Left colon (tissue), 2 donors: Measurements from ENCODE around the gene STXBP1. TPM values are rescaled to one million over a fixed set of nuclear protein-coding genes. Genes with fewer than 3 reads are reported as not detected.
"Not testable (repeated sequence)": the region's sequence is repeated elsewhere in the genome, so short reads cannot be mapped to it uniquely, and the experiment has no call there.

Source experiments
- ATAC-seq: fragments of 200-7000 bp; cut with Tn5 transposase; one replicate; pipeline ENCODE4 v1.9.1; 2020; ENCODE audit warnings: mild to moderate bottlenecking, moderate library complexity
- DNase-seq, 2 donors: peaks; one replicate each; pipeline ENCODE4 v3.0.0-alpha.2; 2020
- intact Hi-C, 2 donors: fragments of 100-400 bp; cut with DNase I in 1 of 2; cut with micrococcal nuclease in 1 of 2; formaldehyde crosslinking; loops; one replicate each; pipeline versions ENCODE4 v1.11.2 to v1.14.0; 2022; cut with DNase I, micrococcal nuclease
- total RNA-seq, 2 donors: library from RNA; stranded (reverse); fragmentation: NEBNext Ultra II Directional; extraction: Animal tissue kit (Norgen Biotek cat#: 25700); gene quantifications; one replicate each; pipeline ENCODE4 v1.2.1, GENCODE V29; 2021
- donor health status: DM: no; HTN: no; CAD: no.
- donor health status: DM: yes; HTN: yes; CAD: no.

STXBP1 gene
- total RNA-seq, 2 donors from 2014 or later, result 9.0 to 15.0 TPM

DNA sequence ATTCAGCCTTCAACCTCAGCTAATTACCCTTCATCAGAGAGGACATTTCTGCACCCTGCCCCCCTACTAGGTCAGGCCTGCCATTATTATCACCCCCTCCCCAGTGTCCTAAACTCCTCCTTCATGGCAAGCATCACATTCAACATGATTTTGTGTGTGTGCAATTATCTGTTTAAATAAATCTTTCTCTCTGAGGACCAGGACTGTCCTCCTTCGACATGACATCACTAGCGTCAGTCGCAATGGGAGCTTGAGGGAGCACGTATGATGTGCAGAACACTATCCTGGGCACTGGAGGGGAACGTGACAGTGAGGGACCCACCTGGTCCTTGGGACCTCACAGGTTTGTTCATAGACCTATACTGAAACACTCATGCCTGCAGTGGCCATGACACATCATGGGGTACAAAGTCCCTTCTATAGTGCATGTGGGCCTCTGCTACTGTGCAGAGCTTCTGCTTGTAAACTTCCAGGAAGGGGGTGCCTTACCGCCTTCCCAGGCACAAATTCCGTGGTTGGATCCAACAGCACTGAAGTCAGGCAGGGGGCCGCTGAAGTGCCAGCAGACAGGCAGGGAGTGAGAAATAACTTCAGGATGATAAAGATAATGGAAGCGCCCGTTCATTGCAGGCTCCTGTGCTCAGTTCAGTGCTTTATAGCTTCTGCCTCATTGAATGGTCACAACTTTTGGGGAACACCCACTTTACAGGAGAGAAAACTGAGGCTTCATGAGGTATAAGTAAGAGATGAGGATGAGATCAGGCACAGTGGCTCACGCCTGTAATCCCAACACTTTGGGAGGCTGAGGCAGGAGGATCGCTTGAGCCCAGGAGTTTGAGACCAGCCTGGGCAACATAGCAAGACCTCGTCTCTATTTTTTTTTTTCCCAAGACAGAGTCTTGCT is 36.0 kb upstream of the STXBP1 start:
- intact Hi-C loops, result no loop called here
- DNase-seq, result peak; percentile 56 to 76
- ATAC-seq, result peak; percentile 65

- intact Hi-C loops, ATAC-seq, DNase-seq: not testable (repeated sequence)
These were observed 34.9 kb upstream of the STXBP1 start for GRCh38 chr9:127577194-127577593.

DNA sequence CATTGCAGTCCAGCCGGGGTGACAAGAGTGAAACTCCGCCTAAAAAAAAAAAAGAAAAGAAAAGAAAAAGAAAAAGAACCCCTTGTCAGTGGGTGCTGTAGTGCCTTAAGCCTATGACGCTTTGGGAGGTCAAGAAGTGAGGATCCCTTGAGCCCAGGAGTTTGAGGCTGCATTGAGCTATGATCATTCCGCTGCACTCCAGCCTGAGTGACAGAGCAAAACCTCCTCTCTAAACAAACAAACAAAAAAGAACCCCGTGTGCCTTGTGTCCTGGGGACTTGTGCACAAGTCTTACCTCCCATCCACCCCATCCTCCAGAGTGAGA is 33.5 kb upstream of the STXBP1 start:
- ATAC-seq (no peak), DNase-seq (no peak)
- intact Hi-C loops, result no loop called here

GRCh38 chr9:127578952-127579853 is 32.9 kb upstream of the STXBP1 start:
- intact Hi-C loops, result no loop called here
- peak; percentile 79 for ATAC-seq

GRCh38 chr9:127580366-127580765 is 31.7 kb upstream of the STXBP1 start:
- DNase-seq (no peak), ATAC-seq (no peak)
- intact Hi-C loops, result no loop called here

More at GRCh38 chr9:127578952-127579853, 32.9 kb upstream of the STXBP1 start:
- peak; percentile 81 to 95 for DNase-seq

- ATAC-seq (no peak), DNase-seq (no peak)
- intact Hi-C loops, result no loop called here
These were observed 31.1 kb upstream of the STXBP1 start for GRCh38 chr9:127580879-127581475.

DNA sequence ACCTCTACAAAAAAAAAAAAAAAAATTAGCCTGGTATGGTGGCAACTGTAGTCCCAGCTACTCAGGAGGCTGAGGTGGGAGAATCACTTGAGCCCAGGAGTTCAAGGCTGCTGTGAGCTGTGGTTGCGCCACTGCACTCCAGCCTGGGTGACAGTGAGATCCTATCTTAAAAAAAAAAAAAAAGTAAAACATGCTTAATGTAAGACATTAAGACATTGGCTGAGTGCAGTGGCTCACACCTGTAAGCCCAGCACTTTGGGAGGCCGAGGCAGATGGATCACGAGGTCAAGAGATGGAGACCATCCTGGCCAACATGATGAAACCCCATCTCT is 27.6 kb upstream of the STXBP1 start:
- ATAC-seq, result not testable (repeated sequence)

DNA sequence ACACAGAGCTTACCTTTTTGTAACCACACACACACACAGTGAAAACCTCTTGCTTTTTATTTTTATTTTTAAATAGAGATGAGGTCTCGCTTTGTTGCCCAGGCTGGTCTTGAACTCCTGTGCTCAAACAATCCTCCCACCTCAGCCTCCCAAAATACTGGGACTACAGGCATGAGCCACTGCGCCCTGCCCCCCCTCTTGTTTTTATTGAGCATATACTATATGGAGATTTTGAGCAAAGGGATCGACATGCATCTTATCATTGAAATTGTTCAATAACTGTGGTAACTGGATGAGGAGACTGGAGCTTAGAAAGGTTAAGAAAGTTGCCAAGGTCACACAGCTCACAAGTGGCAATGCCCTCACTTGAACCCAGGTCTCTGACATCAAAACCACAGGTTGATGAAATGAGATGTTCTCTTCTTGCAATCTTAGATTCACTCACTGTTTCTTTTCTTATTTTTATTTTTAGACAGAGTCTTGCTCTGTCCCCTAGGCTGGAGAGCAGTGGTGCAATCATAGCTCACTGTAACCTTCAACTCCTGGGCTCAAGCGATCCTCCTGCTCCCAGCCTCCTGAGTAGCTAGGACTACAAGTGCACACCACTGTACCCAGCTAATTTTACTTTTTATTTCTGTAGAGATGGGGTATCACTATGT is 26.8 kb upstream of the STXBP1 start:
- no peak for DNase-seq
- intact Hi-C loops, result loop anchor here (5.0 kb wide), 2 partner anchors 83 to 147 kb away; no protein-coding TSS in a partner anchor
- ATAC-seq, result no peak

More for the DNA sequence above, 27.6 kb upstream of the STXBP1 start:
- DNase-seq, intact Hi-C loops: not testable (repeated sequence)

- no peak for ATAC-seq
- intact Hi-C loops, result loop anchor here (2.0 to 5.0 kb wide), 3 partner anchors 81 to 146 kb away; no protein-coding TSS in a partner anchor
These were observed 26.0 kb upstream of the STXBP1 start for GRCh38 chr9:127586096-127586495.

GRCh38 chr9:127586537-127586936 is 25.5 kb upstream of the STXBP1 start:
- DNase-seq (peak; percentile 82 to 87), ATAC-seq (peak; percentile 66)
- intact Hi-C loops, result loop anchor here (2.0 to 5.0 kb wide), 3 partner anchors 82 to 146 kb away; no protein-coding TSS in a partner anchor

More at GRCh38 chr9:127586096-127586495, 26.0 kb upstream of the STXBP1 start:
- no peak for DNase-seq

- intact Hi-C loops, result loop anchor here (2.0 to 5.0 kb wide), 3 partner anchors 83 to 144 kb away; no protein-coding TSS in a partner anchor
- DNase-seq (no peak), ATAC-seq (no peak)
These were observed 24.1 kb upstream of the STXBP1 start for GRCh38 chr9:127587966-127588365.

DNA sequence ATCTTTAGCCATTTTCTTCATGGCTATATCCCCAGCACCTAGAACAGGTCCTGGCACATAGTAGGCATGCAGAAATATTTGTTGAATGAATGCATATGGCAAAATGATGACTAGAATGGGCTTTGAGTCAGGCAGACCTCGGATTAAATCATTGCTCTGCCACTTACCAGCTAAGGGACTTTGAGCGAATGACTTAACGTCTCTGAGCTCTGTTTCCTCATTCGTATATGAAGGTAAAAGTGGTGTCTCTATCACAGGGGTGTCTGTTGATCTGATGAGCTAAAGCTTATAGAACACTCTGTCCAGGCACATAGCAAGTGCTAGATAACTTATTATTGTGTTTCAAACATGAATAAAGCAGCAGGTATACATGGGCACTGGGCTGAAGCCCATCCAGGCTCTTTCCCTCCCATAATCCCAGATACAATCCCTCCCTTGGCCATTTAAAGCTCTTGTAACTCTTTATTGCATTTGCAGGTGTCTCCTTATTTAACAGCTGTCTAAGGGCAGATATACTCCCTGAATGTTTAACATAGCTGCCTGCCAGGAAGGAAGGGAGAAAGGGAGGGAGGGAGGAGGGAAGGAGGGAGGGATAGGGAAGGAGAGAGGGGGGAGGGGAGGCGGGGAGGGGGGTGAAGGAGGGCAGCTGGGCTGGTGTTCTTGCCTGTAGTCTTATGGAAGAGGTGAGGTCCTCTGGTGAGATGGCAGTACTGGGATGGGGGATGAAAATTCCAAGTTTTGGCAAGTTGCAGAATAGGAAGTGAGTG is 23.2 kb upstream of the STXBP1 start:
- ATAC-seq (peak; percentile 83), DNase-seq (no peak)
- intact Hi-C loops, result loop anchor here (5.0 kb wide), 2 partner anchors 87 to 143 kb away; no protein-coding TSS in a partner anchor

DNA sequence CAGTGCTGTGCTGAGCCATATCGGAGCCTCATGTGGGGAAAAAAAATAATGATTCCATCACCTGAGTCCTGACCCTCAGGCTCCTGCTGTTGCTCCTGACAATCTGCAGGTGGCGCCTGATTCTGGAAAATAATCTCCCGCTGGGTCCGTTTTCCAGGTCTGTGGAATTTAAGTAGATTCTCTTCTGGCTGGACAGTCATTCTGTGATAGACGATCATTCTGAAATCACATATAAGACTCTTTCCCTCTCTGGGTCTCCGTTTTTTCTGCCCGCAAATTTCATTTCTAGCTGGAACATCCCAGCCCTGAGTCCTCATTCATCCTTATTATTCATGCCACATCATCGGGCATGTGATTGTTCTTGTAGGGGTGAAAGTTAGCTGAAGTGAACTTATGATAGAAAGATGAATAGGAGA is 22.1 kb upstream of the STXBP1 start:
- intact Hi-C loops, result loop anchor here (5.0 to 10.0 kb wide), 3 partner anchors 88 to 335 kb away; no protein-coding TSS in a partner anchor
- ATAC-seq (peak; percentile 59), DNase-seq (peak in 1 of 2 donors; percentile 59)

DNA sequence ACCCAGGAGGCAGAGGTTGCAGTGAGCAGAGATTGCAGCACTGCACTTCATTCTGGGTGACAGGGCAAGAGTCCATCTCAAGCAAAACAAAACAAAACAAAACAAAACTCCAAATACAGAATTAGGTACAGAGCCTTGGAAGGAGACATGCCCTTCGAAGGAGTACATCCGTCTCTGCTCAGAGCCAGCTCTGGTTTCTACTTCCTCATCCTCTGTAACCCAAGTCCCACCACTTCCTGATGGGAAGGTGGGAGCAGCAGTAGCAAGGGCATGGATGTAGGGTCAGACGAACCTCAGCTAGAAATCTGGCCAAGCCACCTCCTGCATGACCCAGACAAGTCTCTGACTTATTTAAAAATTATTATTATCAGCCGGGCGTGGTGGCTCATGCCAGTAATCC is 16.5 kb upstream of the STXBP1 start:
- intact Hi-C loops, result loop anchor here in 1 of 2 donors (10.0 kb wide), 1 partner anchor 329 kb away; no protein-coding TSS in a partner anchor
- DNase-seq (no peak), ATAC-seq (no peak)

GRCh38 chr9:127598839-127599549 is 13.1 kb upstream of the STXBP1 start:
- ATAC-seq (no peak), DNase-seq (no peak)
- intact Hi-C loops, result loop anchor here in 1 of 2 donors (10.0 kb wide), 1 partner anchor 326 kb away; no protein-coding TSS in a partner anchor

GRCh38 chr9:127599550-127599891 is 12.6 kb upstream of the STXBP1 start:
- no peak for ATAC-seq
- intact Hi-C loops, result loop anchor here in 1 of 2 donors (10.0 kb wide), 1 partner anchor 325 kb away; no protein-coding TSS in a partner anchor
- DNase-seq, result no peak

- ATAC-seq, result no peak
- intact Hi-C loops, result no loop called here
These were observed 8.9 kb upstream of the STXBP1 start for GRCh38 chr9:127603226-127603625.

More at GRCh38 chr9:127603226-127603625, 8.9 kb upstream of the STXBP1 start:
- no peak for DNase-seq
